Endothelial cell of umbilical vein (primary cell): Measurements from ENCODE around the gene AACS. TPM values are rescaled to one million over a fixed set of nuclear protein-coding genes. Genes with fewer than 3 reads are reported as not detected.

ENCODE experiments used
- BruUV-seq: library from RNA; stranded (reverse); fragments of 400-500 nt; replicated peaks from 2 replicates; lab custom pipeline; 2021; lab: Mats Ljungman, UMichigan
- CTCF ChIA-PET: fragments of 300-600, 350-600 bp; sonication (Branson Sonifier 250); formaldehyde crosslinking; loops from one replicate; lab custom pipeline; 2021; ENCODE audit warnings: antibody characterized with exemption, inconsistent platforms; lab: Charles Lee
- POLR2A ChIA-PET: fragments of 300-600, 350-600 bp; sonication (Branson Sonifier 250); formaldehyde crosslinking; loops from one replicate; lab custom pipeline; 2021; ENCODE audit warnings: antibody characterized with exemption, inconsistent platforms; lab: Charles Lee
- DNase-seq: peaks from one replicate; pipeline ENCODE4 v3.0.0-alpha.2; 2011; ENCODE audit warnings: low read depth, low spot score
- FAIRE-seq: peaks from 2 replicates; lab custom pipeline; 2011; peaks lifted over from hg19 to GRCh38; lab: Jason Lieb, UNC
- H2AFZ ChIP-seq: 2 replicates; pipeline ENCODE4 v1.6.0; 2012; ENCODE audit warnings: low read depth, low read length, control low read depth, inconsistent platforms
- H3K27ac ChIP-seq: 2 replicates; pipeline ENCODE4 v1.5.1; 2011; ENCODE audit warnings: low read depth, mild to moderate bottlenecking, control low read depth, low read length, moderate library complexity; ENCODE audit not compliant: insufficient read depth
- H3K27me3 ChIP-seq, 2 experiments: 2 replicates each; pipeline versions ENCODE4 v1.6.0 to v1.6.1; 2011; ENCODE audit warnings: low read length in 2 of 2, mixed read lengths in 1 of 2; ENCODE audit not compliant: control insufficient read depth in 2 of 2, insufficient read depth in 2 of 2
- H3K36me3 ChIP-seq, 2 experiments: 2 replicates in 1 of 2; 3 replicates in 1 of 2; pipeline ENCODE4 v1.5.1; 2011; ENCODE audit warnings: low read length in 2 of 2, mild to moderate bottlenecking in 1 of 2, moderate library complexity in 1 of 2; ENCODE audit not compliant: control insufficient read depth in 2 of 2, insufficient read depth in 2 of 2; ENCODE audit errors: extremely low read depth in 1 of 2
- H3K4me1 ChIP-seq: 3 replicates; pipeline ENCODE4 v1.5.1; 2011; ENCODE audit warnings: mild to moderate bottlenecking, low read length; ENCODE audit not compliant: control insufficient read depth, insufficient read depth; ENCODE audit errors: extremely low read depth
- H3K4me2 ChIP-seq: 2 replicates; pipeline ENCODE4 v1.6.1; 2011; ENCODE audit warnings: low read length, control low read depth, mixed read lengths; ENCODE audit not compliant: insufficient read depth
- H3K4me3 ChIP-seq, 3 experiments: fragments of 200-600 bp in 1 of 3; sonication (generic), shearing (Covaris generic) in 1 of 3; replicated peaks in 1 of 3; 2 replicates each; pipeline ENCODE4 v1.5.1; 2011 to 2016; ENCODE audit warnings: control low read depth in 3 of 3, low read length in 3 of 3, mild to moderate bottlenecking in 2 of 3, inconsistent platforms in 1 of 3, low read depth in 1 of 3, moderate library complexity in 1 of 3; ENCODE audit not compliant: insufficient read depth in 1 of 3
- H3K79me2 ChIP-seq: 2 replicates; pipeline ENCODE4 v1.6.0; 2012; ENCODE audit warnings: low read length, inconsistent platforms; ENCODE audit not compliant: control insufficient read depth, insufficient read depth
- H3K9ac ChIP-seq: replicated peaks from 2 replicates; pipeline ENCODE3; 2011; ENCODE audit warnings: low read length, control low read depth; ENCODE audit not compliant: insufficient read depth; ENCODE audit errors: extremely low read depth
- H3K9me1 ChIP-seq: replicated peaks from 3 replicates; pipeline ENCODE4 v1.6.0; 2011; ENCODE audit warnings: mild to moderate bottlenecking, low read length; ENCODE audit not compliant: control insufficient read depth, insufficient read depth; ENCODE audit errors: extremely low read depth
- H3K9me3 ChIP-seq: replicated peaks from 2 replicates; pipeline ENCODE4 v1.5.1; 2012; ENCODE audit warnings: low read length, inconsistent platforms; ENCODE audit not compliant: control insufficient read depth, insufficient read depth
- H4K20me1 ChIP-seq: replicated peaks from 2 replicates; pipeline ENCODE3; 2011; ENCODE audit warnings: mild to moderate bottlenecking, low read length; ENCODE audit not compliant: control insufficient read depth, insufficient read depth; ENCODE audit errors: extremely low read depth
- EZH2 ChIP-seq: IDR thresholded peaks from 2 replicates; pipeline ENCODE4 v1.6.1; 2012; ENCODE audit warnings: borderline replicate concordance, low read depth, mild to moderate bottlenecking, moderate library complexity, low read length, inconsistent platforms; ENCODE audit not compliant: severe bottlenecking
- FOS ChIP-seq: IDR thresholded peaks from 2 replicates; pipeline ENCODE4 v1.6.1; 2011; ENCODE audit warnings: mild to moderate bottlenecking, low read length, moderate library complexity, borderline replicate concordance; ENCODE audit not compliant: insufficient read depth
- GATA2 ChIP-seq: IDR thresholded peaks from 2 replicates; pipeline ENCODE4 v1.7.0; 2011; ENCODE audit warnings: low read depth, mild to moderate bottlenecking, moderate library complexity, mixed read lengths, low read length; ENCODE audit not compliant: insufficient read length, insufficient read depth
- JUN ChIP-seq: IDR thresholded peaks from 2 replicates; pipeline ENCODE4 v1.6.1; 2011; ENCODE audit warnings: borderline replicate concordance, low read depth; ENCODE audit not compliant: insufficient read length, insufficient read depth
- MYC ChIP-seq: IDR thresholded peaks from one replicate; pipeline ENCODE4 v1.6.1; 2011; ENCODE audit warnings: mild to moderate bottlenecking, low read depth, low read length
- POLR2A ChIP-seq: IDR thresholded peaks from 2 replicates; pipeline ENCODE4 v1.6.1; 2012; ENCODE audit warnings: low read depth, mild to moderate bottlenecking, control low read depth, low read length
- POLR2AphosphoS5 ChIP-seq: IDR thresholded peaks from 2 replicates; pipeline ENCODE4 v1.6.1; 2012; ENCODE audit warnings: low read depth, mild to moderate bottlenecking, control low read depth, low read length, moderate library complexity; ENCODE audit not compliant: insufficient read depth
- dilution Hi-C: fragments of 300-500 bp; cut with MboI; formaldehyde crosslinking; loops from one replicate; pipeline ENCODE4 v1.15.0; 2019; ENCODE audit warnings: low sequenced_read_pairs; ENCODE audit not compliant: extremely low pct_ligation_motif_present
- intact Hi-C: fragments of 100-400 bp; cut with micrococcal nuclease; formaldehyde crosslinking; loops from one replicate; pipeline ENCODE4 v1.10.0; 2022
- polyA plus RNA-seq, 4 experiments: library from polyadenylated mRNA; depleted of rRNA in 3 of 4; stranded (reverse) in 3 of 4; unstranded in 1 of 4; fragments of >200 nt; gene quantifications; 2 replicates each; pipeline versions ENCODE4 v1.2.1 to v1.2.3, GENCODE V29; 2011 to 2012; ENCODE audit warnings: missing spikeins in 1 of 4
- total RNA-seq: library from RNA; stranded (reverse); gene quantifications from 2 replicates; pipeline ENCODE4 v1.2.3, GENCODE V29; 2021
- TF ChIP-seq, protein P1 (sequence below): IDR thresholded peaks from 2 replicates; pipeline ENCODE4 v1.6.1; 2011; ENCODE audit not compliant: insufficient read depth, insufficient read length
- TF ChIP-seq, protein P2 (sequence below), 2 donors: IDR thresholded peaks; 1 replicate in 1 of 2; 2 replicates in 1 of 2; pipeline ENCODE4 v1.5.1; 2011; ENCODE audit warnings: low read length in 2 of 2, mild to moderate bottlenecking in 2 of 2, moderate library complexity in 2 of 2, control low read depth in 1 of 2, inconsistent platforms in 1 of 2, low read depth in 1 of 2; ENCODE audit not compliant: insufficient read depth in 1 of 2; ENCODE audit errors: extremely low read depth in 1 of 2

The AACS gene
- total and polyA plus RNA-seq, 2 donors (not counting 3 experiments of a cell fraction or from before 2014, with no cell fraction given), result 34.7 to 40.3 TPM

- FAIRE-seq (no peak), DNase-seq (no peak)
- TF ChIP-seq FOS (no peak), GATA2 (no peak), POLR2AphosphoS5 (no peak), MYC (no peak), POLR2A (no peak), JUN (no peak), EZH2 (no peak)
- TF ChIP-seq, protein P1, sequence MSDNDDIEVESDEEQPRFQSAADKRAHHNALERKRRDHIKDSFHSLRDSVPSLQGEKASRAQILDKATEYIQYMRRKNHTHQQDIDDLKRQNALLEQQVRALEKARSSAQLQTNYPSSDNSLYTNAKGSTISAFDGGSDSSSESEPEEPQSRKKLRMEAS, result no peak
- TF ChIP-seq, protein P2, sequence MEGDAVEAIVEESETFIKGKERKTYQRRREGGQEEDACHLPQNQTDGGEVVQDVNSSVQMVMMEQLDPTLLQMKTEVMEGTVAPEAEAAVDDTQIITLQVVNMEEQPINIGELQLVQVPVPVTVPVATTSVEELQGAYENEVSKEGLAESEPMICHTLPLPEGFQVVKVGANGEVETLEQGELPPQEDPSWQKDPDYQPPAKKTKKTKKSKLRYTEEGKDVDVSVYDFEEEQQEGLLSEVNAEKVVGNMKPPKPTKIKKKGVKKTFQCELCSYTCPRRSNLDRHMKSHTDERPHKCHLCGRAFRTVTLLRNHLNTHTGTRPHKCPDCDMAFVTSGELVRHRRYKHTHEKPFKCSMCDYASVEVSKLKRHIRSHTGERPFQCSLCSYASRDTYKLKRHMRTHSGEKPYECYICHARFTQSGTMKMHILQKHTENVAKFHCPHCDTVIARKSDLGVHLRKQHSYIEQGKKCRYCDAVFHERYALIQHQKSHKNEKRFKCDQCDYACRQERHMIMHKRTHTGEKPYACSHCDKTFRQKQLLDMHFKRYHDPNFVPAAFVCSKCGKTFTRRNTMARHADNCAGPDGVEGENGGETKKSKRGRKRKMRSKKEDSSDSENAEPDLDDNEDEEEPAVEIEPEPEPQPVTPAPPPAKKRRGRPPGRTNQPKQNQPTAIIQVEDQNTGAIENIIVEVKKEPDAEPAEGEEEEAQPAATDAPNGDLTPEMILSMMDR (IDR thresholded peaks at IDR 0.05; ENCODE audit: extremely low read depth in 1 of 2, insufficient read depth in 1 of 2, low read depth in 1 of 2, low read length in 2 of 2), result no peak
- no peaks in the 10 kb centered on the region for H3K4me1 ChIP-seq
- ChIA-PET POLR2A (no interaction called here), CTCF (interaction anchor here (0.6 to 1.9 kb wide), 3 partner anchors 10 to 609 kb away, joined by 3 to 7 read pairs (median 3); no protein-coding TSS in a partner anchor)
- peaks cover 44 to 47% of the 10 kb centered on the region in 2 experiments for H3K27me3 ChIP-seq
- no peak overlapping the region for H2AFZ ChIP-seq
- no peak overlapping the region for H3K4me2 ChIP-seq
- no peak overlapping the region for H3K27ac ChIP-seq
- H3K9ac ChIP-seq, result no peak overlapping the region
- H3K4me3 ChIP-seq, result no peak overlapping the region
- dilution Hi-C loops, result no loop called here
- H3K36me3 ChIP-seq, result no peaks in the 10 kb centered on the region
- no peaks in the 10 kb centered on the region for H4K20me1 ChIP-seq
- no TSS peak for BruUV-seq
- no peaks in the 10 kb centered on the region for H3K9me3 ChIP-seq
- H3K79me2 ChIP-seq, result no peaks in the 10 kb centered on the region
- intact Hi-C loops, result loop anchor here (10.0 kb wide), 1 partner anchor 876 kb away; no protein-coding TSS in a partner anchor
- no peaks in the 10 kb centered on the region for H3K9me1 ChIP-seq
Observed at GRCh38 chr12:125189015-125189414, 123.8 kb downstream of the AACS start.
